NAMALWA (cell line): ENCODE measurements around the gene TSC22D3.

Source experiments
- DNase-seq: peaks from one replicate; pipeline ENCODE4 v3.0.0-alpha.2; 2015; ENCODE audit warnings: low spot score

TSC22D3 gene

DNA sequence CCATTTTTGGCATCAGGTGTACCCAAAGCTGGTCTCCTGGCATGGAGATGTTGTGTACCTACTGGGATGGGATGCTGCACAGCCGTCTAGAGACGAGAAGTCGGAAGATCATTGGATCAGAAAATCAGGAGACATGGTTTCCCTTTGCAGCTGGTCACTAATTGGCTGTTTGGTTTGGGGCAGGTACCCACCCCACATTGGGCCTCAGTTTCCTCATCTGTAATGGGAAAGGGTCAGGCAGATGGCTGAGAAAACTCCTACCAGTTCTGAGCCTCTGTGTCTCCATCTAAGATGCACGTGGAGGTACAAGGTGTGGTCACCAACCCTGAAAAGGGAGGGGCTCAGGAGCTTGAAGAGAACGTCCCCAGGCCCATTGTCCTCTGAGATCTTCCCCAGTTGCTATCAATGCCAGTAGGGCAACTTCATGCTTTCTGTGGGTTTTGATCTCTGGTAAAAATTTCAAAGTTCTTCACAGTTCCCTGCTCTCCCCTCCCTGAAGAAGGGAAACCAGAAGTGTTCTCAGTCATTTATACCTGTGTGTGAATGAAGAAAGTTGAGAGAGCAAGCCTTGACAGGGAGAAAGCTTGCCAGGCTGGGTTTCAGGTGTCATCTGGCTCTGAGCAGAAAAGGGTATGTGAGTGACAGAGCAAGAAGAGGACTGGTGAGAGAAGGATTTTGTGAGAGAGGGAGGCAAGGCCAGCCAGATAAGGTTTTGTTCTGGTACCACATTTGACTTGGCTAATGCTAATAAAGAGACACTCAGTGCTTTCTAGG lies 15.1 kb downstream of the TSC22D3 start:
- no peak for DNase-seq

GRCh38 chrX:107758231-107758766 lies 17.3 kb downstream of the TSC22D3 start:
- no peak for DNase-seq

GRCh38 chrX:107755721-107756120 lies 19.9 kb downstream of the TSC22D3 start:
- no peak for DNase-seq

GRCh38 chrX:107753187-107753586 lies 22.4 kb downstream of the TSC22D3 start:
- no peak for DNase-seq

- no peak for DNase-seq
These were observed 22.9 kb downstream of the TSC22D3 start for GRCh38 chrX:107752714-107753113.

GRCh38 chrX:107752043-107752442 lies 23.5 kb downstream of the TSC22D3 start:
- no peak for DNase-seq

DNA sequence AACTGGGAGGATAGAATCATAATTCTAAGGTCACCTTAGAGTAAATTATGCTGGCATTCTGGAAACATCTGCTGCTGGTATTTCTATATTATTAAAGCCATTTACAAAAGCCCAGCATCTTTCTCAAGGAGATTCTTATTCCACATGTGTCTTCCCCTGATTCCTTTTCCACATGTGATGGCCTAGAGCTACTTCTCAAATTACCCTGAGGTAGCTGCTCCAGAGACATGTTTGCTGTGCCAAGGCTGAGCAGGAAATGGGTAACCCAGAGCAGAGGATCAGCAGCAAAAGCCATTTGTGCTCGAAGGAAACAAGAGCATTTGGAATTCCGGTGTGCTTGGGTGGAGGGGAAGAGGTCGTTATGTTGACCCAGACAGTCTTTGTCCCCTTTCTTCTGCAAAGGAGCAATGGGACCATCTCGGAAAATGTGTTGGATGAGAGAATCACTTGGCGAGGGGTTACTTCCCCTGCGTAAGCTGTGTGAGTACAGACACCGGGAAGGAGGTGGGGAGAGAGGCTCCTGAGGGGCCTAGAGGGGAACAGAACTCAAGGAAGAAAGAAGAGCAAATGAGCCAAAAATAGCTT lies 24.6 kb downstream of the TSC22D3 start:
- DNase-seq = no peak

DNA sequence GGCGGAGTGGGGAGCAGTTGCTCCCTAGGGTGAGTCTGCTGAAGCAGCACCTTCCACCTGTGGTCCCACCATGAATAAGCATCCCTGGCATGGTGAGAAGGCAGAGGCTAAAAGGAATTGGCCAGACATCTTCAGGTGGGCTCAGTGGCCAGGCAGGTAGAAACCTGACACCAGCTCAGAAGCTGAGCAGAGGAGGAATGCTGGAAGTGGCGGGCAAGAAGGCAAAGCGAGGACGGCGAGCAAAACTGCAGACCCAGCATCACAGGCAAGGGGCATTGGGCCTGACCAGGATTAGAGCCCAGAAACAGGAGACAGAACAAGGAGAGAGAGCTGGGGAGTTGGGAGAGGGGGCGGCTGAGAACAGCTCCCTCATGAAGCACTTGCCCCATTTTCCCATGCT lies 25.3 kb downstream of the TSC22D3 start:
- no peak for DNase-seq

DNA sequence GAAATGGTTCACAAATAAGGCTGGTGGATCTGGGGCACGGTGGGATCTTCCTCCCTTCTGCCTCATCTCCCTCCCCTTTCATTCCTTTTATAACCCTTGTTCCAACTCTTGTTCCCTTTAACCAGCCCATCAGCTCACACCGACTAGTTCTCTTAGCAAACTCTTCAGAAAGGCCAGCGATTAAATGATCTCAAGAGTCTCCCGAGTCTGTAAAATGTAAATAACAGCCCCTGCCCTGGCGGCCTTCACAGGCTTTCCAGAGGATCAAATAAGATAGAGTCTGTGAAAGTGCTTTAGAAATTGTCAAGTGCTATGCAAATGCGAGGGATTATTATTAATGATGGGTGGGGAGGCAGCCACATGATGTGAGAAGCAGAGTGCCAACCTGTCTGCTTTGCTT lies 27.1 kb downstream of the TSC22D3 start:
- DNase-seq = no peak

DNA sequence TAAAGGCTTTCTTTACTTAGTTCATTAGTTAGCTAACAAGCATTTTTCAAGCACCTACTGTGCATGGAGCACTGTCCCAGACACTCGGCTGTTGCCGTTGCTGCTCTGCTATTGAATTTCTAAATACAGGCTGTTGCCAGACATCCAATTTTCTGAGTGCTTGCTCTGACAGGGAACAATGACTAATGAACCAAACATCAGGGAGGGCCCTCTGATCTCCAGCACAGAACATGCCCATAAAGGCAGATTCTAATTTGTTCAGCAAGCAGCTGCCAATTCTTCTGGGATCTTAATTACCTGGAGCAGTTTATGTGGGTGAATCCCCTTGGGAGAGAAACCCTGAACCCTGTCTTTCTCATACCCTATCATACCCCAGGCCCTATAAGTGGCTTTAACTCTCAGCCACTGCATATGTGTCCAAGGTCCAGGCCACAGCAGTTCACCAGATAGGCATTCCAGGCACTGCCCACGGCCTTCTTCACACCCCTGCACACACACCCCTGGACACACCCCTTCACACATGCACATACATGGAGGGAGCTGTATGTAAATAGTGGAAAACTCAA lies 27.9 kb downstream of the TSC22D3 start:
- no peak for DNase-seq

DNA sequence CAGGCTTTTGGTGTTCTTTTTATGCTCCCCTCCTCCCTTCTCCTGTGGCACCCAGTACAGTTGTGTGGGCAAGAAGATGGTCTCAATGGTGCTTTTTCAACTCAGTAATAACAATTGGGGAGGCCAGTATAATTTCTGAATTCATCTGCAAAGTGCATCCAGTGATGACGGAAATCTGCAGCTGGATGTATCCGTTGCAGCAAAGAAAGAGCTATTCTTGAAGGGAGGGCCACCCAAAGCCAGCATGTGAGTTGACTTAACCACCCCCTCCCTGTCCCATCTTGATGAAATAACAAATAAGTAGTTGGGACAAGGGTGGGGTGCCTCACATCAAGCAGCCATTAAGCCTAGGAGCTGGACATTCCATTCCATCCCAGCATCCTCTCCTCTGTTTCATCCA lies 30.7 kb downstream of the TSC22D3 start:
- no peak for DNase-seq

DNA sequence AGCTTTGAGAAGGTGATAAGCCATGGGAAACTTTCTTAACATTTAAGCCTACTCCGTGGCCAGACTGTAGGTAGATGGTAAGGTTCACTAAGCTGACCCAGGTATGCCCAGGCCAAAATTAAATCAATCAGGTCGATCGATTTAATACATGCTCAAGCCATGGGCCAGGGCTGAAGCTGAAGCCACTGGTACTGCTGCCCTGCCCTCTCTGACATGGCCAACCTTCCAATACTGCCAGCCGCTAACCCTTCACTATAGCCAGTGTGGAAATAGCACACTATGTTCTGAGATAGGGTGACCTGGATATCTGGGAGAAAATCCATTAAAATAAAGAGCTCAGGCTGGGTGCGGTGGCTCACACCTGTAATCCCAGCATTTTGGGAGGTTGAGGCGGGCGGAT lies 31.6 kb downstream of the TSC22D3 start:
- no peak for DNase-seq

GRCh38 chrX:107742700-107743191 lies 32.8 kb downstream of the TSC22D3 start:
- DNase-seq = no peak

- DNase-seq = no peak
These were observed 34.2 kb downstream of the TSC22D3 start for GRCh38 chrX:107741404-107741790.

DNA sequence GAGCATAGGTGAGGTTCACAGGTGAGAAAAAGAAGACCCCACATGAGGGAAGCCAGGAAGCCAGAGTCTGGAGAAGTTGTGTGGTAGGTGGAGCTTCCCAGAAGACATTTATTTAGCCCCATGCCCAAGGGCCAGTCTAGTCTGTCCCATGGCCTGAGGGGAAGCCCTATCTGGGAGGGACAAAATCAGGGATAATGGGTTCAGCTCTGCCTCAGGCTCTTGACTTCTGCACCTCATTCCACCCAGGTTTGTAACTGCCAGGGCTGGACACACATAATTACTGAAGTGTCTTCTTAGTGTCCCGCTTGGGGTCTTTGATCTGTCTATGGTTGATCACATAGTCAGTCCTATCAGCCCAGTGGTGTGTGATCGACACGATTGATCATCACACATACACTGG lies 36.0 kb downstream of the TSC22D3 start:
- no peak for DNase-seq

DNA sequence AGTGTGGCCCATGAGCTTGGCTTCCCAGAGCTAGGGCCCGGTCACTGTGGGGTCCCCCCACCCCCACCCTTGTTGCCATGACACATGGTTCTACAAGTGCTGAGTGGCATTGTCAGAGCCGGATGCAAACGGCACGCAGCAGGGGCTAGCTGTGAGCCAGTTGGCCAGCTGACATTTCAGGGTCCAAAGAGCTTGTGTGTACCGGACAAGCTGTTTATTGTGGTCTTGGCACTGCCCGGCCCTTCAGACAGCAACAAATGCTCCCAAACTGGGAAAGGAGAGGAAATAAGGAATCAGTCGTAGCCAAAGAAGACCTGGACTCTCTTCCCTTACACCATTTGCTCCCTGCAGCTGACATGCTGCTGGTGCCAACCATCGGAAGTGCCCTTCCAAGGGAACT lies 36.8 kb downstream of the TSC22D3 start:
- DNase-seq = no peak

DNA sequence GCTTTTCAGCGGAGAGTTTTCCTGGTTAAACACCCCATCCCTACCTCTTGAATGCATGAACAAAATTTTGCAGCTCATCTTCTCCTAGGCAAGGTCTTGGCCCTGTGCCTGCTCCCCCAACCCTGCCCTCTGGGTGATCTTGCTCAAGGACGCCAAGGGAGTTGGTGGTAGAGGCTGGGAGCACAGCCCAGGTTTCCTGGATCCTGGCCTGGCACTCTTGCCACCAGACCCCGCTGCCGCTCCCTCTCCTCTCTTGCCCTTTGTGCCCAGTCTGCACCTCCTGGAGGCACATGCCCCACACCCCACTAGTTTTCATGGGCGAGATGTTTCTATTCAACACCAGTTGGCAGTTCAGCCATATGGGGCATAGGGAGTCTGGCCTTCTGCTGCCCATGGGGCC lies 37.3 kb downstream of the TSC22D3 start:
- DNase-seq = no peak

GRCh38 chrX:107736781-107737531 lies 38.6 kb downstream of the TSC22D3 start:
- no peak for DNase-seq

GRCh38 chrX:107734646-107735045 lies 40.9 kb downstream of the TSC22D3 start:
- DNase-seq = peak; percentile 1

GRCh38 chrX:107733686-107734085 lies 41.9 kb downstream of the TSC22D3 start:
- no peak for DNase-seq

DNA sequence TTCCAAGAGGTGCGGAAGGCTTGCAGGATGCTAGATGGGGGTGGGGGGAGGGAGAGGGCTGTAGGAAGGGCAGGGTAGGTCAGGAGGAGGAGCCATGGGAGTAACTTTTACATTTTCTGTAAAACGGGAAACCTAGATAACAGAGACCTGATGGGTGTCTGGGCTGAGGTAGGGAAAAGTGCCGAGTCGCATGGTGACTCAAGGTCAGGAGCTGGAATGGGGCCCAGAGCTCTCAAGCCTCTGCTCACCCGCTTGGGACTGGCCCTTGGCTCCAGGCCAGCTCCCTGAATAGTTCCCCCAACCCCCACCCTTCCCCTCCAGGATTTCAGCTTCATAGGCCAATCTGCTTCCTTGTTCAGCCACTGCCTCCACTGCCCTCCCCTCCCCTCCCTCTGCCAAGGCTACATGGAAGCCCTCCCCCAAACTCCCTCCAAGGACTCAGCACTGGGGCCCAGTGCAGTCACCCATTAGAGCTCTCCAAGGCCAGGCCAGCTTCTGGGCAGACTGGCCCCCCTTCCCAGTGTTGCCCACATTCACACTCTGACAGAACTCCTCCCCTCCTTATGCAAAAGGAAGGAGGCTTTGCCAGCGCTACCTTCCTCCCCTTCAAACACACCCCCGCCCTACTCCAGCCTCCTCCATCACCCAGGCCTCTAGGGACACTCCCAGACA lies 43.6 kb downstream of the TSC22D3 start:
- no peak for DNase-seq
